ENCODE data around the gene PRR15L.
A peak's percentile ranks its signal among the peaks of the same experiment; 100 is the strongest.
"Not testable (repeated sequence)": the region's sequence is repeated elsewhere in the genome, so short reads cannot be mapped to it uniquely, and the experiment has no call there.

PRR15L gene

DNA sequence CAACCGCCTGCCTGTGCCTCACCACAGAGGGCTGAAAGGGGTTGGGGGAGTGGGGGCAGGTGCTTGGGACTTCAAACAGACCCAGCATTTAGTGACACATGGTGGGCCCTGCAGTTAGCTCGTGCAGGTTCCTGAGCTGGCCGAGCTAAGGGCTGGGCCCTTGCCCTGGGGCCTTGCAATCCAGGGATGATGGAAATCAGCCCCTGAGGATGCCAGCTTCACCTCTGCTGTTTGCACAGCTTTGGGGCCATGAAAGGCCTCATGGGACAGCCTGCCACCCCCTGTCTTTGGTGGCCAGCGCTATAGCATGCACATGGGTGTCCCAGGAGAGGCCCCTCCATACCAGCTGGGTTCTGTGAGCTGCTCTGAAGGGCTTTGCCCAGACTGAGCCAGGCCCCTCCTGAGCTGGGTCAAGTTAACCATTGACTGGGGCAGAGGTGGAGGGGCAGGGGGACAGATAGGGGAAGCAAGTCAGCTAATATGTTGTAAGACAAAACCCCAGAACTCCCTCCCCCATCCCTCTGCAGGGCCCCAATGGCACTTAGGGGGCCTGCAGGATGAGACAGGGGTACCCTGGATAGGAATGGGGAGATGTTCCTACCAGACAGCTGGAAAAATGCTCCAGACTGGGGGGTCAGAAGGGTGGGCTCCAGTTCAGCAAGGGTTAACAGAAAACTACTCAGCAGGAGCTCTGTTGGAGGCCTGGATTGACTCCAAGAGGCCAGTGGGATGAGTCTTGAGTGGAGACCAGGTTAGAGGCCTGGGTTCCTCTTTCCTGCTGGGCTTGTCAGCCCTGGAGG lies 692 bp downstream of the PRR15L start:
- DNase-seq = no peak

DNA sequence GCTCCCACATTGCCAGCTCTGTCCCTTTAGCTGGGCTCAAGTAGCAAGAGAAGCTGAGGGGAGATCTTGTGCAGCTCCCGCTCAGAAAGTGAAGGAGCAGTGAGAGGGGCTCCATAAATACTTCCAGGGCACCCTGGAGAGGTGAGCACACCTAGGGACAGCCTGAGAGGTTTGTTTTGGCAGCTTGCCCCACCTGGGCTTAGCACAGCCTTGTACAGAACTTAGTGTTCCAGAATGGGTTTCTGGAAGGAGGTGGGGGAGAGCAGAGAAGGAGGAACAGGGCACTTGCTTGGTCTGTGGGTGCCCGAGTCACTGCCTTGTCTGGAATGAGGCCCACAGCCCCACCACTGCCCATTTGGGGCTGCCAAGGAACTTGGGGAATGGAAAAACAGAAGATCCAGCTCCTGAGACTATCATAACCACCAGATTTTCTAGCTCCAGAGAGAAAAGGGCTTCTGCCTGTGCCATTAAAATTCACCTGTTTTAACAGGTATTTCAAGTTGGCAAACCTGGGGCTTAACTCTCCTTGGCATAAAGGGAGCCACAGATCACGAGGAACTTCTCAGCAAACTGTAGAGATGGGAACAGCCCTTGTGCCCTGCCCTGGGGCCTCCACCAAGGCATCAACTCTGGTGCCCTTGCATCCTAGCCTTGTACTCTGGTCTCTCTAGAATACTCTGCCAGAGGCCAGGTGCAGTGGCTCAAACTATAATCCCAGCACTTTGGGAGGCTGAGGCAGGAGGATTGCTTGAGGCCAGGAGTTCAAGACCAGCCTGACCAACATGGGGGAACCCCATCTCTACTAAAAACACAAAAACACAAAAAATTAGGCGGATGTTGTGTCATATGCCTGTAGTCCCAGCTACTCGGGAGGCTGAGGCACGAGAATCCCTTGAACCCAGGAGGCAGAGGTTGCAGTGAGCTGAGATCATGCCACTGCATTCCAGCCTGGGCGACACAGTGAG lies 1.9 kb downstream of the PRR15L start:
- no peak for DNase-seq

DNA sequence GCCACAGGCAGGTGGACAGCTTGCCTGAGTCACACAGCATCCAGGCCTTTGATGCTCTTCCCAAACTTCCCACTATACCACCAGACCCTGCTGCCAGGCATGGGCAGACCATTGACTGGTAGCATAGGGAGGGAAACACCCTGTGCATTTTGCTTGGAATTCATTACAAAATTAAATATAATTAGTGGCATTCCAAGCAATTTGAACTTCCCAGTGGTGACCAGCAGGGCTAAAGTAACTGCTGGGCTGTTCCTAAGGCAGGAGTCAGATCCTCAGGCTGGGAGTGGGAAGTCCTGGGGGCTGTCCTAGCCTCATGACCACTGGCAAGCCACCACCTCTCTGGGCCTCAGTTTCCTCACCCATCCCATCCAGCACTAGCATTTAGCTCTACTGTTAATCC lies 3.8 kb downstream of the PRR15L start:
- no peak for DNase-seq

DNA sequence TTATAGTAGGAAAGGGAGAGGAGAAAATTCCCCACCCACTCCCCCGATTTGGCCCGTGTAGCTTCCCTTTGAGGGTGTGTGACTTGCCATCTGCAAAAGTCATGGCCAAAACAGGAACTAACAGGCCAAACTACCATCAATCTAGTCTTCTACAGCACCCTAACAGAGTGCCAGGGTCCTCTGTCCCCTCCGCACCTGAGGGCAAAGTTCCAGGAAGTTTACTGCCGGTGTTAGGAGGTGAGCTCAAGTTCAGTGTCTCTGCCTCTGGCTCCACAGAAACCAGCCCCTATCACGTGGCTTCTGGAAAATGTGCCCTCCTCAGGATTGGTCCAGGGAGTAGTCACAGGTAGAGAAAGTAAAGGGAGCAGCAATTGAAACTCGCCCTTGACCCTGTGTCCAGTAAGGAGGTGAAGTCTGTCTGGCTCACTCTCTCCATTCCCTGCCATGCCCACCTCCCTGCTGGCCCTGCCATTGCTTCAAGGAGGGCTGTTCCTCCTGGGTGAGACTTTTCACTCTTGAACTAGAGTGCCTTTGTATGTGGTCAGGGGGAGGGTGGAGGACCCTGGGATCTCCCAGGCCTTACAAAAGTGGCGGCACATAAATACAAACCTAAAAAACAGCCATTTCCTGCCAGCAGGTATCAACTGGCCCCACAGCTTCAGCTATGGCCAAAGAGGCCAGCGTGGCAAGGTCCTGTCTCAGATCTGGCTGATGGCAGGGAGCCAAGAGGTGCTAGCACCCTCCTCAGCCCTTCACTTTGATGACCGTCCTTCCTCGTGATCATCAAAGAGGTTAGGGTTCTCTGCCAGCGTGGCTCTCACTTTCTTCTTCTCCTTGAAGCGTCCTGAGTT lies 5.3 kb downstream of the PRR15L start:
- no peak for DNase-seq

DNA sequence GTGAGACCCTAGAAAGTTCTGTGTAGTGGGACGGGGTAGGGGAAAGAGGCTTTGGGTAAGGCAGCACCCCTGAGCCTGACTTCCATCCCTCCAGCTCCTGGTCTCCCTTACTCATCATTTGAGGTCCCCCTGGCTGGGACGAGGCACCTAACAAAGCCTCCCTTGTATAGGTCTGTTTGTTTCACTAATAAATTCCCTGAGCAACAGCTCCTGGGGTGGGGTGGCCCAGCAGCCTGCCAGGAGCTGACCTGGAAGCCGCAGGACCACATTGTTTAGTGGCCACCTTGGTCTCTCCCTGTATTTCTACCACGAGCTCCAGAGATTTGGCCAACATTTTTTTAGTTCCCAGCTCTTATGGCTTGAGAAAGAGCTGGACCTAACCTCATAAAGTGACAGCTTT lies 7.2 kb downstream of the PRR15L start:
- no peak for DNase-seq

DNA sequence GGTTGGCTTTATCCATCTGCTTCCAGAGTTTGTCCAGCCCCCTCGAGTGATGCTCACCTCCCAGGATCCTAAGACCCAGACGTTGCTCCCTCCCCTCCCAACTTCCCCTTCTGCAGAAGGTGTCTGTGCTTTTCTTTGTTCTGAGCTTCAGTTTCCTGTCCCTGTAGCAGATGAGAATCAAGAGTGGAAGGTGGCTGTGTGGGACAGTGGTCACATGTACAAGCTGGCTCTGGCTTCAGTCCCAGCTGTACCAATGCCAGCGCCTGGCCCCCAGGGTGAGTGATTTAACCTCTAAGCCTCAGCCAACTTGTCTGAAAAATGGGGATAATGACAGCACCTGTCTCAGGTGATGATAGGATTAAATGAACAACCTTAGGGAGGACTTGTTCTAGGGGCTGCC lies 7.7 kb downstream of the PRR15L start:
- no peak for DNase-seq

DNA sequence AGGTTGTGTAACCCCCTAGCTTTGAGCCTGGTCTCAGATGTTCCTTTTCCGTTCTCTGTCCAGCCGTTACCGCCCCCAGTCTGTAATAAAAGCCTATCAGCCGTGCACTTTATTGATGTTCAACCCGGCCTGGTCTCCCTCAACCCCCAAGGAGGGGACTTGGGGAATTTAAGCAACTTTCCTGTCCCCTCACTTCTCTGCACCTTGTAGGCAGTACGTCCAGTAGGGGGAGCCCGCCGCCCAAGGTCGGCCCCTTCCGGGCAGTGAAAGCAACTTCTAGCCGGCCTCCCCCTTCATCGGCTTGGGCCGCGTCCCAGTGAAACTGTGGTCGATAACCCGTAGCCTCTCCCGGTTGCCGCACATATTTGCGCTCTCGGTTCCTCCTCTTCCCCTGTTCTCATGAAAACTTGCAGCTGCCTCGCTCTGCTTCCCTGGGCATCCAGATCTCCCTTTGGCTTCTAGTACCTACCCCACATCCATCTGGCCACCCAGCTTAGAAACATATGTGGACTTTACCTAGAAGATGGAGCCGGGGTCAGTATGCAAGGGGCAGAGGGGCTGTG lies 8.4 kb downstream of the PRR15L start:
- peak; percentile 32 to 76 (median 61) for DNase-seq

DNA sequence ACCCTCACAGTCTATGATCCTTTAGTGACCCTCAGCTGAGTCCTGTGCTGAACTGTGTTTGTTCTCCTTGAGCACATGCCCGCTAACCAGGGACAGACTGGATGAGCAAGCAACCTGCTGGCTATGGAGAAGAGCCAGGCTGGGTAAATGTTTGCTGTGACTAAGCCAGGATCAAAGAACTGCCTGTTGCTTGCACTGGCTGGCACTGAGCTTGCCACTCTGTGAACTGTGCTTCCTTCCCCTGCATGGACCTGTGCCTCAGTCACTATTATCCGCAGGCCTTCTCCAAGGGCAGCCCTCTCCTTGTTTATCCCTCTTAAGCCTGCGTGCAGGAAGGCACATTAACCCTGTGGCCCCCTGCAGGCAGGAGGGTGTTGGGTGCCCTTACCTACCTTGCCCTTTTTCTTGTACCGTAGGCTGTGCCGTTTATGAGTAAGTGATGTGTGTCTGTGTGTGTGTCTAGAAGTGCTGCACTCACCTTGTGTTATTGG lies 8.9 kb downstream of the PRR15L start:
- DNase-seq = no peak

DNA sequence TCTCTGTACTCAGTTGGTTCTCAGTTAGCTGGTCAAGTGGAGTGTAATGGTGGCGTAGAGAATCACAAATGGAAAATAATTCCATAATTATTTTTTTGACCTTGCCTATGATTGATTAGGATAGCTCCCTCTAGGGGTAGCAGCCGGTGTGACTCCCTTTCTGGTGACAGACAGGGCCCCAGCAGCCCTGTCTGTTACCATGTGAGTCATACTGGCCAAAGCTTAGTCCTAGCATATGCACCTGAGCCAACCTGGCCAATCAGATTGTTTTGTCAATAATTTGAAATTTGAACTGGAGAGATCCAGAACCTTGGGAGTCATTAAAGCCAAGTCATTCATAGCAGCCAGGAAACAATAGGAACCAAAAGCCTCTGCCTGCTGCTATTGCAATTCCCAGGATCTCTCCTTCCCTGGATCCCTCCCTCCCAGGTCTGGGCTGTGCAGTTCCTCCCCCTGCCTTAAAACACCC lies 10.7 kb downstream of the PRR15L start:
- peak; percentile 27 to 47 (median 38) for DNase-seq

DNA sequence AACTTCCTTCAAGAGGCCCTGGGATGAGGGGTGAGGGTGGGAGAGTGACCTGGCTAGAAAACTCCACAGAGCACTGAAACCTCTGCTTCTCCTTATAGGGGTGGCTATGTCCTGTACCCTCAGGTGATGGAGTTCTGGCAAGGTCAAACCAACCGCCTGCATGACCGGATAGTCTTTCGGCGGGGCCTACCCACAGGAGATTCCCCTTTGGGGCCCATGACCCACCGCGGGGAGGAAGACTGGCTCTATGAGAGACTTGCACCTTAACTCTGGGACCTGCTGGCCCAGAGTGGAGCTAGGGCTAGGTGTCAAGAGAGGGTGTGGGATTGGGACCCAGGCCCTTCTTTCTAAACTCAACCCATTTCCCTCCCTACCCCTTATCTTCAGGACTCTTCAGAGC lies 11.2 kb downstream of the PRR15L start:
- no peak for DNase-seq

DNA sequence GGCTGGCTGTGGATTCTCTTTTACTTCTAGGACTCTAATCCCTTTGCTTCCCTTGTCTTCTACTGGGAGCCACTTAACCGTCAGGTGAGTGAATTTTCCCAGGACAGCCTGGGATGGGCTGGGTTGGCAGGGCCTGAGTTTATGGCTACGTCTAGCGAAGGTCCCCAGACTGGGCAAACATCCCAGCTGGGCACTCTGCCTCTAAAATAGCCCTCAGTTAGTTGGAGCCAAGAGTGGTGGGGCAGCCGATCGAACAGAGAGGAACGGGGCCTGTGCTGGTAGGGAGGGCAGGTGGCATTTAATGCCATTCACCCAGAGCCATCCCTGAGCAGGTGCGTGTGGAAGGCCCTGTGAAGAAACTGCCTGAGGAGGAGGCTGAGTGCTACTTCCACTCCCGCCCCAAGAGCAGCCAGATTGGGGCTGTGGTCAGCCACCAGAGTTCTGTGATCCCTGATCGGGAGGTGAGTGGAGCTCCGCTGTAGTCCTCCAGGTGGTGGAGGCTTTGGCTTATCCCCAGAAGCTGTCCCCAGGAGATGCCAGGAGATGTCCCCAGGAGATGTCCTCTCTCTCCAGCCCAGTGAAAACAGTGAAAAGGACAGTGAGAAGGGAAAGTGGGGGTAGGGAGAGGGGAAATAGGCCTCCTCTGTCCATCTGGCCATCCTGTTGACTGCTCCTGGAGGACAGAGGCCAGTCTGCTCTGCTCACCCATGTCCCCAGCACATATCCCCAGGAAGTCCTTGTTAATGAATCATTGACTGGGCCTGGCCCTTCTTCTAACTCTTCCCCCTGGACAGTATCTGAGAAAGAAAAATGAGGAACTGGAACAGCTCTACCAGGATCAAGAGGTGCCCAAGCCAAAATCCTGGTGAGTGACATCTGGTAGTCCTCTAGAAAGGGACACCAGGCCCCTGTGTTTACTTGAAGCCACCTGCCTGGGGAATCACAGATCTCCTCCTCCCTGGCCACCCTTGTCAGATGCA lies 11.9 kb downstream of the PRR15L start:
- no peak for DNase-seq

DNA sequence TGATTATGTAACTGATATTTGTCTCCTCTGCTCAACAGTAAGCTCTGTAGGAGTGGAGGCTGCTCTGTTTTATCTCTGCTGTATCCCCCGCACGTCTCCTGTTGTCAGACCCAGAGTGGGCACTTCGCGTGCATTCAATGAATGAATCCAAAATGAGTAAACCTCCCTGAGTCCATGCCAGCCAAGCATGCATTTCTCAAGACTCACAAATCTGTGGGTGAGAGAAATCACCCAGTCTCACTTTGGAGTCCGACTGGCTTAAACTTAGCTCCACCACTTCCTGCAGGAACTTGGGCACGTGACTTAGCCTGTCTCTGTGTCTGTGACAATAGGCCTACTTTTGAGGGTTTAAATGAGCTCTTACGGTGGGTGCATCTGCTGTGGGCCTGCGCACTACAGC lies 12.6 kb downstream of the PRR15L start:
- no peak for DNase-seq

DNA sequence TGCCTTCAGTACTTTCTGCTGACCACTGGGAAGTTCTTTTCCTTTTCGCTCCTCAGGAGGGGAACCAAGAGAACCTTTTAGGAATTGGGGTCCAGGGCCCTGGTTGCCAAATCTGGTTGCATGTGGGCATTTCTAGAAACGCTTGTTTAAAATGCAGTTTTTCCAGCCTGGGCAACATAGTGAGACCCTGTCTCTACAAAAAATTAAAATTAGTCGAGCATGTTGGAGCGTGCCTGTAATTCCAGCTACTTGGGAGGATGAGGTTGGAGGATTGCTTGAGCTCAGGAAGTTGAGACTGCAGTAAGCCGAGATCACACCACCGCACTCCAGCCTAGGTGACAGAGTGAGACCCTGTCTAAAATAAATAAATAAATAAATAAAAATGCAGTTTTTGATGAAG lies 15.1 kb downstream of the PRR15L start:
- DNase-seq = no peak

DNA sequence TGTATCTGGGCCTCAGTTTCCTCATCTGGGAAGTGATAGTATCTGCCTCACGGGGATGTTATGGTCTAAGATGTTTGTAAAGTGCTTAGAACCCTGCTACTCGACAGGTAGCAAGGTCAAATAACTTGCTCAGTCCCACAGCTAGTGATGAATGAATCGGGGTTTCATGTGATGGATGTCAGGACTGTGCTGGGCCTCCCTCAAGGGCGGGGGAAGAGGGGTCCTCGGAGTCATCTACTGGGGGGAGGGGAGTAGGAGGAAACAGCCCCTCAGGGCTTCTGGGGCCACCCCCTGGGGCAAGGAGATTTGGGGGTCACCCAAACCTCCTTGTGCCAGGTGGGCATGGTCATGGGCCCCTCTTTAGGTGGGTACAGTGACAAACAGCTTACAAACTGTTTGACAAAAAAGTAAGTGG lies 15.6 kb downstream of the PRR15L start:
- no peak for DNase-seq

DNA sequence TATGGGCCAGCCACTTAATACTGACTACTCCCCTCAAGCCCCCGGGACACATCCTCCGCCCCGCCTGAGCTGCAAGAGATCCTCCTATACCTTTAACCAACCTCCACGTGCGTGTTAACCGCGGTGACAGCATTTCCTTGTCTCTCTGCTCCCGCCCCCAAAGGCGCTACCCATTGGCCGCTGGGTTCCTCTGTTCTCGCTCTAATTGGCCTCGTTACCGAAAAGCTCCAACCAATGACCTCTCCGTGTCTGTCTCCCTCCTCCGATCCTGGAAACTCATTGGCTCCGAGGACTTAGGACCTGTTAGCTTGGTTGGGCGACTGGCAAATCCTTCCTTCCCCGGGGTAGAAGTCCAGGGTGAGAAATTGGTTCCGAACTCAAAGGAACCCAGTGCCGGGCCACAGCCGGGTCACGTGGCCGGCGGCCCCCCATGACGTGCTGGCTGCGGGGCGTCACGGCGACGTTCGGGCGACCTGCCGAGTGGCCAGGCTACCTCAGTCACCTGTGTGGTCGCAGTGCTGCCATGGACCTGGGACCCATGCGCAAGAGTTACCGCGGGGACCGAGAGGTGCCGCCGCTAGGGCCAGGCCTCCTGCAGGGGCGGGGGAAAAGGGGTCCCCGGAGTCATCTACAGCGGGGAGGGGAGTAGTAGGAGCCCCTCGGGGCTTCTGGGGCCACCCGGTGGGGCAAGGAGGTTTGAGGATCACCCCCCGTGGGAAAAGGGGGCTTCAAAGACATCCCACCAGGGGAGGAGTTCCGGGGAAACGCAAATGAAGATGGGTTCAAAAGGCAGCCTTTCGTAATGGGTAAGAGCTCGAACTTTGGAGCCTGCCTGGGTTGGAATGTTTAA lies 16.2 kb downstream of the PRR15L start, which contains the start of gene PNPO:
Gene PNPO, plus strand, starts transcription at position 326 of the 850 bp plus-strand sequence. Its CDS starts 105 bp downstream, at position 431.
- DNase-seq = peak; percentile 70 to 84 (median 80)

DNA sequence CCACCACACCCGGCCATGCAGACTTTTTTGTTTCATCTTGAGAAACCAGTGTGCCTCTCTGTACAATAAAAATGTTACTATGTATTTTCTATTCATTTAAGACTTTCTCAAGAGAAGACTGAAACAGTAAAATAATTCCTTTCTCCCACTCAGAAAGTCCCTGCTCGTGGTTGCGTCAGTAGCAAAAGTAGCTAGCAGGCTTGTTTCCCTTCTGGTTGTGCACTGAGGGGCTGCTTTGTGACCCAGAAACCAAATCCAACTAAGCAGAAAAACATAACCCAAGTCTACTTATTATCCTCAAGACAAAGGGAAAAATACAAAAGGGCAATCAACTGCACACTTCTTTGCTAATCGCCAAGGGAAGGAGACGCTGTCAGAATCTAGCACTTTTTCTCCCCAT lies 19.7 kb downstream of the PRR15L start:
- DNase-seq = no peak

DNA sequence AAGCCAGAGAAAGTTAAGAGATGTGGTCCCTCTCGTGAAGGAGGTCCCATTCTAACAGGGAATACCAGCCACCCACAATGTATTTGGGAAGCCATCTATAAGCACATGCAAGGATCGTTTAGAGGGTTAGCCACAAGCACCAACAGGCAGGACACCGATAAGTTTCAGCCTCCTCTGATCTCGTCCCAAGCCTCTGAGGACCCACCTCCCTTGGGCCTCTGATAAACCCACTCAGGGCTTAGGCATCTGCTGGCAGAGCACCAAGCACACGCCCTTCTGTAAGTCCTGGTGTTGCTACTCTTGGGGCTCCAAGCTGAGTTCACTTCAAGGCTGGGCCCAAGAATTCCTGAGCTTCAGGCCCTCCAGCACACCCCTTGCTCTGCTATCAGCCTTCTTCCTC lies 21.7 kb downstream of the PRR15L start:
- DNase-seq = no peak

DNA sequence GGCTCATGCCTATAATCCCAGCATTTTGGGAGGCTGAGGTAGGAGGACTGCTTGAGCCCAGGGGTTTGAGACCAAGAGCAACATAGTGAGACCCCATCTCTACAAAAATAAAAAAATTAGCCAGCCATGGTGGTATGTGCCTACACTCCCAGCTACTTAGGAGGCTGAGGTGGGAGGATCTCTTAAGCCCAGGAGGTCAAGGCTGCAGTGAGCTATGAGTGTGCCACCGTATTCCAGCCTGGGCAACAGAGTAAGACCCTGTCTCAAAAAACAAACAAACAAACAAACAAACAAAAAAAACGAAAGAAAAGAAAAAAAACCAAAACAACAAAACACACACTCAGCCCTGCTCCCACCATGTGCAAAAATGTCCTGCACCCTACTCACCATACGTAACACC lies 22.2 kb downstream of the PRR15L start:
- DNase-seq = not testable (repeated sequence)

DNA sequence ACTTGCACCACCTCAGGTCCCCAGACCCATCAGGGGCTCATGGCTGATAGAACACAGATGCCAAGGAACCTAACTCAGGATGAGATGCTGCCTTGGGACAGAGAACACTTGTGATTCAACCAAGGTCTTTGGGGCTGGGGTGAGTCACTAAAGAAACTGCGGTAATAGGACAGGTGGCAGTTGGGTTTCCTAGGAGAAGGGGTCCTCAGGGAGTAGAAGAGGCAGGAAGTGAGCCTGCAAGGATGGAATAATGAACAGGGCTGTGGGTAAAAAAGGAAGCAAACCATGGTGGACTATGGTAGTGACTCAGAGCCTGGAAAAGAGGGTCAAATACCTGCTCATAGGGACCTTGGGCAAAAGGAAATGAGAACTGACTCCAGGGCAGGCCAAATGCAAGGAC lies 22.8 kb downstream of the PRR15L start:
- no peak for DNase-seq

DNA sequence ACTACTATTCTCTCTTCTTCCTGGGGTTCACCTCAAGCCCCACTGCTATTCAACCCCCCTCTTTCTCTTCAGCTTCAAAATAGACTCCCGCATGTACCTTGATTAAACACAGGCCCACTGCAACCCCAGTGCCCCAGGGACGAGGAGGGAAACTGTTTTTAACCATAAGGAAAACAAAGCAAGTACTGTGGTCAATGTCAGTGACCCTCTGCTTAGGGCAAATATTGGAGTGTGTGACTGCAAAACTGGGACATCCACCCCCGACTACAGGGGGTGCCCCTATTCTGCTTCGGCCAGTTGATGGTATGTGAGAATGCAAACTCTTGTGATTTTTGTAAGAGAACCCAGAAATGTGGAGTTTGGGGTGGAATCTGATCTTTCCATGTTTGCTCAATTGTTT lies 25.8 kb downstream of the PRR15L start:
- no peak for DNase-seq

Data from activated naive CD4-positive, alpha-beta T cell (primary cell).